Breast epithelium (tissue), 3 donors: ENCODE measurements around the gene CHCHD6.

Source experiments
- CTCF ChIP-seq, 3 donors: fragments of 450-650 bp; IDR thresholded peaks; one replicate each; pipeline ENCODE4 v1.5.1; 2016 to 2017; ENCODE audit warnings: antibody characterized with exemption in 3 of 3, mild to moderate bottlenecking in 3 of 3, moderate library complexity in 3 of 3
- POLR2A ChIP-seq: fragments of 450-650 bp; IDR thresholded peaks from one replicate; pipeline ENCODE4 v1.6.1; 2016; ENCODE audit warnings: antibody characterized with exemption, mild to moderate bottlenecking, moderate library complexity
- POLR2AphosphoS5 ChIP-seq, 3 donors: sonication (generic); formaldehyde crosslinking; IDR thresholded peaks; one replicate each; pipeline ENCODE4 v1.6.1; 2017; ENCODE audit warnings: antibody characterized with exemption in 3 of 3

- TF ChIP-seq POLR2A (no peak), CTCF (IDR thresholded peaks at IDR 0.05) (no peak), POLR2AphosphoS5 (IDR thresholded peaks at IDR 0.05) (no peak)
Observed at GRCh38 chr3:126939733-126940132, 235.7 kb downstream of the CHCHD6 start.
